ENCODE results near the gene SYDE2.

SYDE2 gene

GRCh38 chr1:85158910-85159309 is 41.9 kb downstream of the SYDE2 start:
- Histone ChIP-seq H3K27me3 (no peaks in the 10 kb centered on the region), H3K36me3 (peaks cover 0 to 4% (median 0%) of the 10 kb centered on the region in 3 donors), H3K4me3 (no peak overlapping the region), H3K4me1 (no peaks in the 10 kb centered on the region), H3K27ac (no peak overlapping the region), H3K9me3 (no peaks in the 10 kb centered on the region)
- TF ChIP-seq CTCF (IDR thresholded peaks at IDR 0.05), result no peak
- DNase-seq, result no peak
- intact Hi-C loops (cut with DNase I; ENCODE audit: low total_unique reads), result no loop called here

GRCh38 chr1:85157436-85157835 is 43.4 kb downstream of the SYDE2 start:
- intact Hi-C loops (cut with DNase I; ENCODE audit: low total_unique reads), result no loop called here
- DNase-seq, result no peak
- Histone ChIP-seq H3K4me1 (no peaks in the 10 kb centered on the region), H3K36me3 (no peaks in the 10 kb centered on the region), H3K4me3 (no peak overlapping the region), H3K27me3 (no peaks in the 10 kb centered on the region), H3K9me3 (no peaks in the 10 kb centered on the region), H3K27ac (no peak overlapping the region)
- no peak for TF ChIP-seq CTCF (IDR thresholded peaks at IDR 0.05)

GRCh38 chr1:85153149-85153891 is 47.5 kb downstream of the SYDE2 start:
- Histone ChIP-seq H3K36me3 (no peaks in the 10 kb centered on the region), H3K9me3 (no peaks in the 10 kb centered on the region), H3K4me3 (no peak overlapping the region), H3K4me1 (no peaks in the 10 kb centered on the region), H3K27me3 (no peaks in the 10 kb centered on the region), H3K27ac (no peak overlapping the region)
- TF ChIP-seq CTCF (IDR thresholded peaks at IDR 0.05), result no peak
- no peak for DNase-seq
- intact Hi-C loops (cut with DNase I; ENCODE audit: low total_unique reads), result no loop called here

- no peak overlapping the region for H3K4me3 ChIP-seq
Observed at GRCh38 chr1:85151446-85151845, 49.4 kb downstream of the SYDE2 start.

GRCh38 chr1:85149805-85150204 is 51.0 kb downstream of the SYDE2 start:
- H3K4me1 ChIP-seq, result no peaks in the 10 kb centered on the region
- no peaks in the 10 kb centered on the region for H3K27me3 ChIP-seq
- H3K9me3 ChIP-seq, result no peaks in the 10 kb centered on the region
- DNase-seq, result no peak
- H3K4me3 ChIP-seq, result no peak overlapping the region
- no peak overlapping the region for H3K27ac ChIP-seq
- intact Hi-C loops (cut with DNase I; ENCODE audit: low total_unique reads), result no loop called here
- no peaks in the 10 kb centered on the region for H3K36me3 ChIP-seq
- TF ChIP-seq CTCF (IDR thresholded peaks at IDR 0.05), result no peak

More at GRCh38 chr1:85151446-85151845, 49.4 kb downstream of the SYDE2 start:
- no peaks in the 10 kb centered on the region for H3K9me3 ChIP-seq
- H3K4me1 ChIP-seq, result no peaks in the 10 kb centered on the region
- H3K27me3 ChIP-seq, result no peaks in the 10 kb centered on the region
- no peaks in the 10 kb centered on the region for H3K36me3 ChIP-seq
- no peak for DNase-seq
- no peak overlapping the region for H3K27ac ChIP-seq
- intact Hi-C loops (cut with DNase I; ENCODE audit: low total_unique reads), result no loop called here
- no peak for TF ChIP-seq CTCF (IDR thresholded peaks at IDR 0.05)
